Measurements from ENCODE around the gene BUB1B. TPM values are rescaled to one million over a fixed set of nuclear protein-coding genes. Genes with fewer than 3 reads are reported as not detected.
"Not testable (repeated sequence)": the region's sequence is repeated elsewhere in the genome, so short reads cannot be mapped to it uniquely, and the experiment has no call there.

Gene BUB1B
- total RNA-seq, 1 experiment from 2014 or later, result 73.0 TPM

DNA sequence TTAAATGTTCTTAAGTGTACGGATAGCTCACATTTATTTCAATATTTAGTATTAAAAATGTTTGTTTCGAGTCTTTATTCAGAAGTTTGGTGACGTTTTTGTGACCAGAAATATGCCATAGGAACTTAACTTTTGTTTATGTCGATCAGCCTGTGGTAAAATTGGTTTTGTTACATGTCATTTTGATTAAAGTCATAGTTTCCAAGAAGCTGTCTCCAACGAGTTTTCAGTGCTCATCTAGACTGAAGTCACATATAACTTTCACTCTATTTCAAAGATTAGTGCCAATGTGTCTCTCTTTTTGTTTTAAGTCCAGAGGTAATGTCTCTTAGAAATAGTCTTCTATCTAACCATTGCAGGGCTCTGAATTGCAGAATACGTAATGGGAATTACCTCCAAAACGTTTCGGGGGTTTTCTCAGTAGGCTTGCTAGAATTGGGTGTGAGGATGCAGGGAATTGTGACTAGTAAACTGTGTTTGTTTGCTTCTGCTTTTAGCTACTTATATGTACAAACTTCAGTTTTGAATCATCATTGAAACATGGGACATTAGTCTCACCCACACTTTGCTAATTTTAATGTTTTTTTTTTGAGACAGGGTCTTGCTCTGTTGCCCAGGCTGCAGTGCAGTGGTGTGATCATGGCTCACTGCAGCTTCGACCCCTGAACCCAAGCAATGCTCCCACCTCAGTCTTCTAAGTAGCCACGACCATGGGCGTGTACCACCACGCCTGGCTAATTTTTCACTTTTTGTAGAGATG is 3.0 kb downstream of the BUB1B start:
- no peak overlapping the region for H2AFZ ChIP-seq (ENCODE audit: low read length)
- peaks cover 47% of the 10 kb centered on the region for H3K36me3 ChIP-seq (ENCODE audit: low read depth, low read length)
- H3K9me3 ChIP-seq (ENCODE audit: low read length), result no peaks in the 10 kb centered on the region
- H3K27ac ChIP-seq (ENCODE audit: low read length), result no peak overlapping the region
- TF ChIP-seq, protein P1, sequence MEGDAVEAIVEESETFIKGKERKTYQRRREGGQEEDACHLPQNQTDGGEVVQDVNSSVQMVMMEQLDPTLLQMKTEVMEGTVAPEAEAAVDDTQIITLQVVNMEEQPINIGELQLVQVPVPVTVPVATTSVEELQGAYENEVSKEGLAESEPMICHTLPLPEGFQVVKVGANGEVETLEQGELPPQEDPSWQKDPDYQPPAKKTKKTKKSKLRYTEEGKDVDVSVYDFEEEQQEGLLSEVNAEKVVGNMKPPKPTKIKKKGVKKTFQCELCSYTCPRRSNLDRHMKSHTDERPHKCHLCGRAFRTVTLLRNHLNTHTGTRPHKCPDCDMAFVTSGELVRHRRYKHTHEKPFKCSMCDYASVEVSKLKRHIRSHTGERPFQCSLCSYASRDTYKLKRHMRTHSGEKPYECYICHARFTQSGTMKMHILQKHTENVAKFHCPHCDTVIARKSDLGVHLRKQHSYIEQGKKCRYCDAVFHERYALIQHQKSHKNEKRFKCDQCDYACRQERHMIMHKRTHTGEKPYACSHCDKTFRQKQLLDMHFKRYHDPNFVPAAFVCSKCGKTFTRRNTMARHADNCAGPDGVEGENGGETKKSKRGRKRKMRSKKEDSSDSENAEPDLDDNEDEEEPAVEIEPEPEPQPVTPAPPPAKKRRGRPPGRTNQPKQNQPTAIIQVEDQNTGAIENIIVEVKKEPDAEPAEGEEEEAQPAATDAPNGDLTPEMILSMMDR (conservative IDR thresholded peaks at IDR 0.05; ENCODE audit: low read depth, low read length), result no peak
- TF ChIP-seq EZH2phosphoT487 (IDR thresholded peaks at IDR 0.05; ENCODE audit: borderline replicate concordance, low read length) (no peak), EZH2 (IDR thresholded peaks at IDR 0.05; ENCODE audit: low read length, unreplicated experiment) (no peak)
- H3K4me3 ChIP-seq (ENCODE audit: low read length), result peak overlapping the region; percentile 83
- DNase-seq (no peak), ATAC-seq (no peak)
- no peaks in the 10 kb centered on the region for H3K9me2 ChIP-seq (replicated peaks; ENCODE audit: low read length)
- no peaks in the 10 kb centered on the region for H3F3A ChIP-seq (ENCODE audit: low read length, unreplicated experiment)
- CTCF ChIA-PET, result no interaction called here
- peak overlapping the region; percentile 88 for H3K4me2 ChIP-seq (ENCODE audit: low read length)
- intact Hi-C loops (cut with micrococcal nuclease), result loop anchor here (5.0 kb wide), 1 partner anchor 117 kb away; no protein-coding TSS in a partner anchor
- H3K4me1 ChIP-seq (ENCODE audit: insufficient read depth, low read length), result peaks cover 24% of the 10 kb centered on the region
- H3K9ac ChIP-seq (ENCODE audit: low read length), result no peak overlapping the region
- no peaks in the 10 kb centered on the region for H3K27me3 ChIP-seq (ENCODE audit: low read length)
- POLR2A ChIA-PET (ENCODE audit: unreplicated experiment), result no interaction called here
- H3K79me2 ChIP-seq (ENCODE audit: low read length), result peaks cover 77% of the 10 kb centered on the region
- peaks cover 18% of the 10 kb centered on the region; the same call in 1 of the 2 replicates for H4K20me1 ChIP-seq (ENCODE audit: low read length)
- no TSS peak for BruUV-seq (replicated peaks)

DNA sequence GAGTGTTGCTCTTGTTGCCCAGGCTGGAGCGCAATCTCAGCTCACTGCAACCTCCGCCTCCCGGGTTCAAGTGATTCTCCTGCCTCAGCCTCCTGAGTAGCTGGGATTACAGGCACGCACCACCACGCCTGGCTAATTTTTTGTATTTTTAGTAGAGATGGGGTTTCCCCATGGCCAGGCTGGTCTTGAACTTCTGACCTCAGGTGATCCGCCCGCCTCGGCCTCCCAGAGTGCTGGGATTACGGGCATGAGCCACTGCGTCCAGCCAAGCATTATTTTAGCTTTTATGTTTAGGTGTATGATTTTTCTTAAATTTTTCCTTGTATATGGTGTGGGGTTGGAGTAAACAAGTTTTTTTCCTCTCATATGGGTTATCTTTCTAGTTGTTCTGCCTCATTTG is 6.5 kb downstream of the BUB1B start:
- intact Hi-C loops (cut with micrococcal nuclease); H2AFZ ChIP-seq (ENCODE audit: low read length); H3K27me3 ChIP-seq (ENCODE audit: low read length); ATAC-seq; BruUV-seq (replicated peaks); H3K4me2 ChIP-seq (ENCODE audit: low read length); CTCF ChIA-PET; H3F3A ChIP-seq (ENCODE audit: low read length, unreplicated experiment); H3K27ac ChIP-seq (ENCODE audit: low read length); H3K9ac ChIP-seq (ENCODE audit: low read length); DNase-seq; H3K9me3 ChIP-seq (ENCODE audit: low read length); H3K9me2 ChIP-seq (replicated peaks; ENCODE audit: low read length); H3K4me3 ChIP-seq (ENCODE audit: low read length); POLR2A ChIA-PET (ENCODE audit: unreplicated experiment): not testable (repeated sequence)
- H3K36me3 ChIP-seq (ENCODE audit: low read depth, low read length), result peaks cover 72% of the 10 kb centered on the region
- H3K4me1 ChIP-seq (ENCODE audit: insufficient read depth, low read length), result peaks cover 16% of the 10 kb centered on the region
- peaks cover 65% of the 10 kb centered on the region for H3K79me2 ChIP-seq (ENCODE audit: low read length)
- peaks cover 16% of the 10 kb centered on the region; the same call in 1 of the 2 replicates for H4K20me1 ChIP-seq (ENCODE audit: low read length)

DNA sequence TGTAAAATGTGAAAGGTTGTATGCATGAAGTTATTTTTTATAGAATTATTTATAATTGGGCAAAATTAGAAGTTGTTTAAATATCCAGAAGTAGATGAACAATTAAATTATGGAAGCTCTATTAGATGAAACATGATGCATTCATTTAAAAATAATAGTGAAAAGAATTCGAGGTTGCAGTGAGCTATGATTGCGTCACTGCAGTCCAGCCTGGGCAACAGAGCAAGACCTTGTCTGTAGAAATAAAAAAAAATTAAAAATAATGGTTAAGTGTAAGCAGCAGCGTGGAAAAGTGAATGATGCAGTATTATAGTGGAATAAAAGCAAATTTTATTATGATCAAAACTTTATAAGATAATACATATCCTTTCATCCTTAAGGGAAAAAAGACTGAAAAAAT is 14.3 kb downstream of the BUB1B start:
- CTCF ChIA-PET, result no interaction called here
- no peak overlapping the region for H3K27ac ChIP-seq (ENCODE audit: low read length)

More for the DNA sequence above, 14.3 kb downstream of the BUB1B start:
- H3K79me2 ChIP-seq (ENCODE audit: low read length), result peaks cover 16% of the 10 kb centered on the region; the same call in 1 of the 2 replicates
- no peak for TF ChIP-seq EZH2 (IDR thresholded peaks at IDR 0.05; ENCODE audit: low read length, unreplicated experiment)
- TF ChIP-seq, protein P1 (conservative IDR thresholded peaks at IDR 0.05; ENCODE audit: low read depth, low read length), result no peak
- TF ChIP-seq EZH2phosphoT487 (IDR thresholded peaks at IDR 0.05; ENCODE audit: borderline replicate concordance, low read length), result no peak
- POLR2A ChIA-PET (ENCODE audit: unreplicated experiment), result no interaction called here
- H3K4me2 ChIP-seq (ENCODE audit: low read length), result no peak overlapping the region
- H2AFZ ChIP-seq (ENCODE audit: low read length), result no peak overlapping the region
- no peak overlapping the region for H3K4me3 ChIP-seq (ENCODE audit: low read length)
- ATAC-seq, result no peak
- no peak for DNase-seq
- no TSS peak for BruUV-seq (replicated peaks)
- H3K36me3 ChIP-seq (ENCODE audit: low read depth, low read length), result peaks cover 53% of the 10 kb centered on the region
- intact Hi-C loops (cut with micrococcal nuclease), result no loop called here
- H4K20me1 ChIP-seq (ENCODE audit: low read length), result no peaks in the 10 kb centered on the region
- H3F3A ChIP-seq (ENCODE audit: low read length, unreplicated experiment), result no peaks in the 10 kb centered on the region
- H3K9ac ChIP-seq (ENCODE audit: low read length), result no peak overlapping the region
- no peaks in the 10 kb centered on the region for H3K9me2 ChIP-seq (replicated peaks; ENCODE audit: low read length)
- H3K4me1 ChIP-seq (ENCODE audit: insufficient read depth, low read length), result no peaks in the 10 kb centered on the region
- H3K27me3 ChIP-seq (ENCODE audit: low read length), result no peaks in the 10 kb centered on the region
- no peaks in the 10 kb centered on the region for H3K9me3 ChIP-seq (ENCODE audit: low read length)

Measured in PC-3 (cell line).